Esophagus squamous epithelium (tissue), 4 donors: ENCODE results near the gene NCAPG.

Experiments used
- POLR2A ChIP-seq, 4 donors: fragments of 450-650 bp; IDR thresholded peaks; one replicate each; pipeline ENCODE4 v1.6.1; 2017; ENCODE audit warnings: antibody characterized with exemption in 4 of 4, mild to moderate bottlenecking in 4 of 4, moderate library complexity in 3 of 4
- TF ChIP-seq, protein P1 (sequence below), 6 experiments: fragments of 450-650 bp in 4 of 6; fragments of 200-600 bp in 2 of 6; sonication (generic) in 2 of 6; IDR thresholded peaks; one replicate each; pipeline ENCODE4 v1.5.1; 2016 to 2019; ENCODE audit warnings: antibody characterized with exemption in 6 of 6, mild to moderate bottlenecking in 4 of 6, moderate library complexity in 4 of 6

DNA sequence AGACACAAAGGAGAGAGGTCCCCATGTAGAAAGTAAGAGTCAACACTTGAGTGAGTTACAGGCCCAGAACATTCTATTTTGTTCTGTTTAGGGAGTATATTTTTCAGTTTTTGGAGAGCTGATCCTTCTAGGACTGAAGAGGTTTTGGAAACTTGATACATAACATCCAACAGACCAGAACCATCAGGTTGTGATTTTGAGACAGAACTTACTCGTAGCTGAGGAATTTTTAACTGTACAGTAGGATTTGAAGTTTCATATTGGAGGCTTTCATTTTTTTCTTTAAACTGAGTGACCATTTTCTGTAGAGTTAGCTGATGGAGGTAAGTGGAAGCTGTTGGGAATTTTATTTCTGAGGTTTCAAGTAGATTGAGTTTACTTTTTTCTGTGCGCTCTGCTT, 73.3 kb downstream of the NCAPG start:
- TF ChIP-seq, protein P1, sequence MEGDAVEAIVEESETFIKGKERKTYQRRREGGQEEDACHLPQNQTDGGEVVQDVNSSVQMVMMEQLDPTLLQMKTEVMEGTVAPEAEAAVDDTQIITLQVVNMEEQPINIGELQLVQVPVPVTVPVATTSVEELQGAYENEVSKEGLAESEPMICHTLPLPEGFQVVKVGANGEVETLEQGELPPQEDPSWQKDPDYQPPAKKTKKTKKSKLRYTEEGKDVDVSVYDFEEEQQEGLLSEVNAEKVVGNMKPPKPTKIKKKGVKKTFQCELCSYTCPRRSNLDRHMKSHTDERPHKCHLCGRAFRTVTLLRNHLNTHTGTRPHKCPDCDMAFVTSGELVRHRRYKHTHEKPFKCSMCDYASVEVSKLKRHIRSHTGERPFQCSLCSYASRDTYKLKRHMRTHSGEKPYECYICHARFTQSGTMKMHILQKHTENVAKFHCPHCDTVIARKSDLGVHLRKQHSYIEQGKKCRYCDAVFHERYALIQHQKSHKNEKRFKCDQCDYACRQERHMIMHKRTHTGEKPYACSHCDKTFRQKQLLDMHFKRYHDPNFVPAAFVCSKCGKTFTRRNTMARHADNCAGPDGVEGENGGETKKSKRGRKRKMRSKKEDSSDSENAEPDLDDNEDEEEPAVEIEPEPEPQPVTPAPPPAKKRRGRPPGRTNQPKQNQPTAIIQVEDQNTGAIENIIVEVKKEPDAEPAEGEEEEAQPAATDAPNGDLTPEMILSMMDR (IDR thresholded peaks at IDR 0.05) = no peak
- no peak for TF ChIP-seq POLR2A (IDR thresholded peaks at IDR 0.05)
